T follicular helper cell (primary cell): ENCODE results near the gene MICAL3.
"Not testable (repeated sequence)": the region's sequence is repeated elsewhere in the genome, so short reads cannot be mapped to it uniquely, and the experiment has no call there.

Experiments
- DNase-seq: peaks from one replicate; pipeline ENCODE4 v3.0.0-alpha.2; 2020; ENCODE audit warnings: low read depth
- total RNA-seq, 2 experiments: gene quantifications; one replicate each; lab custom pipeline; 2026; lab: John Stamatoyannopoulos, UW

The MICAL3 gene, protein sequence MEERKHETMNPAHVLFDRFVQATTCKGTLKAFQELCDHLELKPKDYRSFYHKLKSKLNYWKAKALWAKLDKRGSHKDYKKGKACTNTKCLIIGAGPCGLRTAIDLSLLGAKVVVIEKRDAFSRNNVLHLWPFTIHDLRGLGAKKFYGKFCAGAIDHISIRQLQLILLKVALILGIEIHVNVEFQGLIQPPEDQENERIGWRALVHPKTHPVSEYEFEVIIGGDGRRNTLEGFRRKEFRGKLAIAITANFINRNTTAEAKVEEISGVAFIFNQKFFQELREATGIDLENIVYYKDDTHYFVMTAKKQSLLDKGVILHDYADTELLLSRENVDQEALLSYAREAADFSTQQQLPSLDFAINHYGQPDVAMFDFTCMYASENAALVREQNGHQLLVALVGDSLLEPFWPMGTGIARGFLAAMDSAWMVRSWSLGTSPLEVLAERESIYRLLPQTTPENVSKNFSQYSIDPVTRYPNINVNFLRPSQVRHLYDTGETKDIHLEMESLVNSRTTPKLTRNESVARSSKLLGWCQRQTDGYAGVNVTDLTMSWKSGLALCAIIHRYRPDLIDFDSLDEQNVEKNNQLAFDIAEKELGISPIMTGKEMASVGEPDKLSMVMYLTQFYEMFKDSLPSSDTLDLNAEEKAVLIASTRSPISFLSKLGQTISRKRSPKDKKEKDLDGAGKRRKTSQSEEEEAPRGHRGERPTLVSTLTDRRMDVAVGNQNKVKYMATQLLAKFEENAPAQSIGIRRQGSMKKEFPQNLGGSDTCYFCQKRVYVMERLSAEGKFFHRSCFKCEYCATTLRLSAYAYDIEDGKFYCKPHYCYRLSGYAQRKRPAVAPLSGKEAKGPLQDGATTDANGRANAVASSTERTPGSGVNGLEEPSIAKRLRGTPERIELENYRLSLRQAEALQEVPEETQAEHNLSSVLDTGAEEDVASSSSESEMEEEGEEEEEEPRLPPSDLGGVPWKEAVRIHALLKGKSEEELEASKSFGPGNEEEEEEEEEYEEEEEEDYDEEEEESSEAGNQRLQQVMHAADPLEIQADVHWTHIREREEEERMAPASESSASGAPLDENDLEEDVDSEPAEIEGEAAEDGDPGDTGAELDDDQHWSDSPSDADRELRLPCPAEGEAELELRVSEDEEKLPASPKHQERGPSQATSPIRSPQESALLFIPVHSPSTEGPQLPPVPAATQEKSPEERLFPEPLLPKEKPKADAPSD (N-terminal part only)
- total RNA-seq, result 21.5 to 42.7 reads per million in 2 experiments

DNA sequence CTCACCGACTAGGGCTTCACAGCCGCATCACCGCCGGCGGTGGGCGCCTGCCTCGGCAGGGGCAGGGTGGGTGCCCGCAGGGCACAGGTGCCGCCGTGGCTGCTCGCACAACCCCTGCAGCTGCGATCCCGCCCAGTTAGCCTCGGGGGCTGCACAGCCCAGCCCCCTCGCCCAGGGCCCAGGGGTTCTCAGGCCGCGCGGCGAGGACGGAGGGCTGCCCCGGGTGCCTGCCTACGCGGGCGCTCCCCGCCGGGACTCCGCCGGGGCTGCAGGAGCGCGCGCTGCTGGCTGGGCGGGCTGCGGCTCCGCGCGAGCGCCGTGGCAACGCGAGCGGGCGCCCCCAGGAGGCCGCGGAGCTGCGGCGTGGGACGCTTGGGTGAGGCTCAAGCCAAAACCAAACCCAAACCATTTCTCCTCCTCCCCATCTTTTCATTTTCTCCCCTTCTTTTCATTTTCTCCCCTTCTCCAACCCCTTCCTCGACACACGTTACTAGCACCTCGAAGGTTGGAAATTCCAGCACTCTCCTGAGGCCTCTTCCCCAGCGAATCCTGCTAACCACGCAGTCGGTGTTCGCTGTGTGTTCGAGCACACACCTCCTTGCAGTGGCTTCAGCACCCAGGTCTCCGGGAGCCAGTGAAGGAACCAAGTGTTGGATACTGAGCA lies at the start of gene MICAL3:
MICAL3 (minus strand) TSS at position 286 of the 664 bp plus-strand sequence. CDS start 117,749 bp downstream, outside the sequence.
- peak; percentile 36 for DNase-seq

DNA sequence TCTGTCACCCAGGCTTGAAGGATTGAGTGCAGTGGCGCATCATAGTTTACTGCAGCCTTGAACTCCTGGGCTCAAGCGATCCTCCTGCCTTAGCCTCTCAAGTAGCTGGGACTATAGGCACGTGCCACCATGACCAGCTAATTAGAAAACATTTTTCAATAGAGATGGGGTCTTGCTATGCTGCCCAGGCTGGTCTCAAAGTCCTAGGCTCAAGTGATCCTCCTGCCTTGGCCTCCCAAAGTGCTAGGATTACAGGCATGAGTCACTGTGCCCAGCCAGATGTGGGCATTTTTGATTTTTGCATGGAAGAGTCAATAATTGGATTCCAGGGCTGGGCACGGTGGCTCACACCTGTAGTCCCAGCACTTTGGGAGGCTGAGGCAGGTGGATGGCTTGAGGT lies 49.6 kb upstream of the MICAL3 start:
- not testable (repeated sequence) for DNase-seq

DNA sequence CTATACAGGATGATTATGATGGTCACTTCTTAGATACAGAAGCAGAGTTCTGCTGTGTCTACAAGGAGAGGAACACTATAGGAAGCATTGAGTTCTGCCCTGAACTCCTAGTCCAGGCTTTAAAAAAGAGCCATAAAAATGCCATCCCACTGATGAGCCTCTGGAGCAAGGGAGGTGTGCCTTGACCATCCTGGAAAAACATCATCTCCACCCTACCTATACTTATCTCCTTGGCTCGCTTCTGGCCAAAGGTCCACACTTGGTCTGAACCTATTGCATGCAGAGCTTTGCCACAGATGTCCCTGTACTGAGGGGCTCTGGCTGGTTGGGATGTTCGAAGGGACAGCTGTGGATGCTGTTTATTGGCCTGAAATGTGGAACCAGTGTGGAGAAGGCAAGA lies 49.1 kb upstream of the MICAL3 start:
- DNase-seq, result no peak

DNA sequence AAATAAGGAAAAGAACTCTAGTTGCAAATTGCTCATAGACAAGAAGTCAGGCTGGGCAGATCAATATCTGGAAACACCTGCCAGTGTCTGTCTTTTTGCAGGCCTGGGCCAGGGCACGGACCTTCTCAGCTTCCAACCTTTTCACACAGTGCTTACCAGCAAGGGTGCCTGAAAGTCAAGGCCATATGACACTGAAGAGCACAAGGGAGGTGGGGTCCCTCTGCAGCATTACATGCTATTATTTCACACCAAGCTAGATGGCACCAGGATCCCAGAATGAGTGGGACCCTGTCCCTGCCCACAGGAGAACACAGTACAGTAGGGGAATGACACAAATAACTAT lies 47.6 kb upstream of the MICAL3 start:
- no peak for DNase-seq

DNA sequence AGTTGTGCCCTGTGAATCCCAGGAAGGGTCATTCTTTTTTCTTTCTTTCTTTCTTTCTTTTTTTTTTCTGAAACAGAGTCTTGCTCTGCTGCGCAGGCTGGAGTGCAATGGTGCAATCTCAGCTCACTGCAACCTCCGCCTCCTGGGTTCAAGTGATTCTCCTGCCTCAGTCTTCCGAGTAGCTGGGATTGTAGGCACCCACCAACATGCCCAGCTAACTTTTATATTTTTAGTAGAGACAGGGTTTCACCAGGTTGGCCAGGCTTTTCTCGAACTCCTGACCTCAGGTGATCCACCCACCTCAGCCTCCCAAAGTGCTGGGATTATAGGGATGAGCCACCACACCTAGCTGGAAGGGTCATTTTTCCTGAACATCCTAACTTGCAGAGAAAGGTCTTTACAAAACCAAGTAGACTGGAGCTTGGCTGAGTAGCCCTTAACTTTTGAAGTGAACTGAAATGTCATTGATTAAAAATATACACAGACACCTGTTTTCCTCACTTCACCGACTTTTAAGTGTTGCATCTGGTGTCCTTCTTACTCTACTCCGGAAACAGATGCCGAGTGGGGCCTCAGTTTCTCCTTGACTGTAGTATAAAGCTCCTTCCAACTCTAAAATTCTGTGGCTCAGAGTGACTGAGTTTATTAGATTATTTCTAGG lies 47.1 kb upstream of the MICAL3 start:
- not testable (repeated sequence) for DNase-seq

DNA sequence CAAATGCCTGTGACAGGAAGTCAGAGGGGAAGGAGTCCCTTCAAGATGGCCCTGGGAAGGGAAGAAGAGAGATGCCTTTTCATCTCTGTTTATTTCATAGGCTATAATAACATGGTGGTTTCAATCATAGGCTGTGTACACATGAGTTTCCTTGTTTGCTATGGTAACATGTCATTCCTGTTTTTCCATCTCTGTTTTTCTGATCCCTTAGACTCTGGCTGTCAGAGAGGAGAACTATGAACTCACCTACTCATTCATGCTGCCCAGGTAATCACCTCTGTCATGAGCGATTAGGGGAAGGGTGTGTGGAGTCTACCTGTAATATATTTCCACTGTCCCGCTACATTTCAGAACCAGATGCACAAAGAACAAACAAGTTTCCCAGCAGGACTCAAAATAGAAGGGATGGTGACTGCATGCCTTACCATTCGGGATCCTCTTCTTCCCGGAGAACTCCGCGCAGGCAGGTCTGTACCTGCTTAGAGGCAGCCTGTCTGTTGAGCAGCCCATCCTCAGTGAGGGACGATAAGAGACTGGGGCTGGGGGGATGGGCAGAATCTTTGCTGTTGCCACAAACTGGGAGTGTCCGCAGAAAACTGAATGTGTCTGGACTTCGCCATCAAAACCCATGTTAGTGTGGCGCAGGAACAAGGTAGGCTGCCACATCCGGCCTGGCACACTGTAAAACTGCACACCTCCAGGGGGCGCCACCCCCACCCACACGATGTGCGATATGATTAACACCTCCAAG lies 46.4 kb upstream of the MICAL3 start:
- no peak for DNase-seq

DNA sequence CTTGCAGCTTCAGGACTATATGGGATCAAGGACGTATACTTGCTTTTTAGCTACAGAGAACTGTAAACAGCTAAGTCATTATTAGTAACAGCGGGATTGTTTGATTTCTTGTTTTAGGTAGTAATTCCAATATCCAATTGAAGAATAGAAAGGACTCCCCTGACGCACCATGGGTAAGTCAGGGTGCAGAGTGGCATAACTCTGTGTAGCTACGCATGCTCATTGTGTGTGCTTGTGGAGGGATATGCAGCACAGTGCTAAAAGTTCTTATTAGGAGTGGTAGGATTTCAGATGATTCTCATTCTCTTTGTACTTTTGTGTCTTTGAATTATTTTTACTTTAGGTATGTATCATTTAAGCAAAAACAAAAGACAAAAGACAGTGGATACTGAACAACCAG lies 45.7 kb upstream of the MICAL3 start:
- no peak for DNase-seq

DNA sequence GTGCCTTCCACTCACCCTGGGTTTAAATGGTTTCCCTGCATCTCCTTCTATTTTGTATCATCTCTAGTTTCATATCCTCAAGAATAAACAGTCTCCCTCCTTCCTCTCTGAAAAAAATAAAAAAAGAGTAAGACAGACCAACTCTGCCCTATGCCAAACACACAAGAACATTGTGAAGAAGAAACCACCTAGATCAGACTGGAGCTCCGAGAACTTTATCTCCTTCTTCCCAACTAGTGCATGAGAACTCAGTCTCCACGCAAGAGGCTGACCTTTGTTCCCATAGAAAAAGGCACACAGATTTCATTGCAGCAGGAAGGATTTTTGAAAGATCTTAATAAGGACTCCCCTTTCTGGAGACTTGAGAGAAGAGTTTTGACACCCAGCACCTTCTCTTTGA lies 44.7 kb upstream of the MICAL3 start:
- no peak for DNase-seq

DNA sequence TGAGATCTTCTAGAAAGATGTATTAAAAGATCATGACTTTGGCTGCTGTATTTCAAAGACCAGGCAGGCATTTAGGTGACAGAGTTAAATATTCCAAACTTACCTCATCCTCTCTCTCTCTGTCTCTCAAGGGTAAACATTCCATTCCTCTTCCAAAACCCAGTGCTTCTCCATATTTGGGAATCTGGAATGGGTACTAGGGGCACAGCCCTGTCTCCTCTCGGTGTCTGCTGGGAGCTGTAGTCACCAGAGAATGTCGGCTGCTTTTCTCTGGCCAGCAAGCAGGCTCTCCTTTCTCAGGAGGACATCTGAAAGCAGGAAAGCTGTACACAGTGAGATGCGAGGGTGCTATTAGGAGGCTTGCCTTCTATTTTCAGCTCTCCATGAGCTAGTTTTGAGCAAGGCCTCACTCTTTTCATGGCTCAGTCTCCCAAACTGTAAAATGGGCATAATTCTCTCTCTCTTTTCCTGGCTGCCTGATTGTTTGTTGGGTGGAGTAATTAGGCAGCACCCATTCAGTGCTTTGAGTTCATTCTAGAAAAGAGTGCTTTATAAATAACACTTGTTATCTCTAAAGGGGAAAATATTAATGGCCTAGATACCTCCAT lies 44.1 kb upstream of the MICAL3 start:
- DNase-seq, result no peak

DNA sequence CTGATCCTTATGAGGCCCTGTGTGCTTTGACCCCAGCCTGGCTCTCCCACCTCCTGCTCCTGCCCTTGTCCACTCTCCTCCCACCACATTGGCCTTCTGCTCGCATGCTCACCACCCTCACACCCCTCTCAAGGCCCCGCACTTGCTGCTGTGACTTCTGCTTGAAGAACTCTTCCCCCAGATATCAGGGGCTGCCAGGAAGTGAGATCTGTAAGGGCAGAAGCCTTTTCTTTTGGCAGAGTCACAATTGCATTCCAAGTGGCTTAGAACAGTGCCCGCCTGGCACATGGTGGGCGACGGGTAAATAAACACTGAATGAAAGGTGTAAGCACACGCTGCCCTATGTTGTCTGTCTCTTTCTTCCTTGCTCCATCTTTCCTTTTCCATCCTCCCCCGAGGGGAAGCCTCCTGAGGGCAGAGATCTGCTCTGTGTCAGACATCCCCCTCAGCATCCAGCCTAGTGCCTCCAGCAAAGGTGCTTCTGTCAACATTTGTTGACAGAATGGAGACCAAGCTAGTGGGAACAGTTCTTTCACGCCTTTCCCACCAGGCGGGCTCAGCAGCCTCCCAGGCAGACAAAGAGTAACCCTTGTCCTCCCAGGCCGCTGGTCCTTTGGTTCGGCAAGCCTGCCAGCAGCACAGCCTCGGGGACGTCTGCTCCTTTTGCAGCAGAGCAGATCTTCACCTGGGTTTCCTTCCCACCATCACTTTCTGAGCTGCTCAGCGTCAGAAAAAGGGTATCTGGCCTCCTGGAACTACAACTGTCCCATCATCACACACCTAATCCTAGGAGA lies 43.4 kb upstream of the MICAL3 start:
- no peak for DNase-seq

DNA sequence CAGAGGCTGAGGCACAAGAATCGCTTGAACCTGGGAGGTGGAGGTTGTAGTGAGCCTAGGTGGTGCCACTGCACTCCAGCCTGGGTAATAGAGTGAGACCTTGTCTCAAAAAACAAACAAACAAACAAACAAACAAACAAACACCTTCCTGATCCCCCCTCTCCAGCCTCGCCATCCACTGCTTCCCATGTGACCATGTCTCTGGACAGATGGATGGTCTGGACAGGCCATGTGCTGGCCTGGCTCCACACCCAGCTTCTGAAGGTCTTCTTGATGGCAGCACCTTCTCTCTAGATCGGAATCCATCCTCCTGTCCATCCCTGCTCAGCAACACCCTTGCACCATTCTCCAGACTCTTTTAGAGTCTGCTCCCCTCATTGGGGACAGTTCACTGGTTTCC lies 42.8 kb upstream of the MICAL3 start:
- no peak for DNase-seq

DNA sequence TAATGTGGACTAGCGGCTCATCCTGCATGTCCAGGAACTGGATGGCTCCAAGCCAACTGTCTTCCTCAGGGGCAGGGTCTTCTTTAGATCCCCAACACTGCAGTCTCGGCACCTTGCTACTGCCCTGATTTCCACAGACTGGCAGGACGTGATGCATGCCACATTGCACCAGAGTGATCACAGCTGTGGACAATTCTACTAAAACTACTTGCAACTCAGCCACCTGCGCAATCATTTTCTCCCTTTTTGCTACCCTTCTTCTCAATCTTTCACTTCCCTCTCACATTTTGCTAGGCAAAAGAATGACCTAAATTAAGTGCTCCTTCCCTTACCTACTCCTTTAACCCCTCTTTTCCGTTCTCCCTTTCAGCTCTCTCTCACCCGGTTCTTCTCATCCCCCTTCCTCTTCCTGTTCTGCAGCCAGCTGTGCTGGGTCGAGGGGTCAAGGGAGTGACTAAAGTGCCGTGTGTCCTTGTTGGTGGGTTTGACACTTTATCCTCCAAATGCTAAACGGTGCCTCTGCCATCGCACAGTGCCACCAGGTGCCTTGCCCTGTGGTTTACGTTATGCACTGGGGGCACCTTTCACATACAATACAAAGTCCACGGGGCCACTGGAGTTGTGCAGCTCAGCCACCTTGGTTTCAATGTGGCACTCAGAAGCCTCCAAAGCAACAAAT lies 42.0 kb upstream of the MICAL3 start:
- DNase-seq, result no peak

DNA sequence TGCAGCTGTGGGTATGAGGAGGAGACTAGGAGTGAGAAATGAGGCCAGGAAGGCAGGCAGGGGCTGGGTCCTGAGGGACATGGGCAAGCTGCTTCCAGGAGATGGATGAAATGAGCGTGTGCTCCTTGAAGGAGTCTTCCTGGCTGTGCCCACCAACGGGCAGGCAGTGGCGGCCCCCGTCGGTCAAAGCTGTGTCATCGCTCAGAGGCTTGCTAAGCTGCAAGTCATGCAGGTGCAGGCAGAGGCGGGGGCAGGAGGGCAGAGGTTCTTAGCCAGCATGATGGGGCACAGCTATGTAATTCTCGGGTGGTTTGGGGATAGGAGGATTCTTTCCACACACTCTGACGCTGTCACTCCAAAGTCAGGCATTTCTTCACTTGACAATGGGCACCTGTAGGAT lies 40.9 kb upstream of the MICAL3 start:
- no peak for DNase-seq

DNA sequence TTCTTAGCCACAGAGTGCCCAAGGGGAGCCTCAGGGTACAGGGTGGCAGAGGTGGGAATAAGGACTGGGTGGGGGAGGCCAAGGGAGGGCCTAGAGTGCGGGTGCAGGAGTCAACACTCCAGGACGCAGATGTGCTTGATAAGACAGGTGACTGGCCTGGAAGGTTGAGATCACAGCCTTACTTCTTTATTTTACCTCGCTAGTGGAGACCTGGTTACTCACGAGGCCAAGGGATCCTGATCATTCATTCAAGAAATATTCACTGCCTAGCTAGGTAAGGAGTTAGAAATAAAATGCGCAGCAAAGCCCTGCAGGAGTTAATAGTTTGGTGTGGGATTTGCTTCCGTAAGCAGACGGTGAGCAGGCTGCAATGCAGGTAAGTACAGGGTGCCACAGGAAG lies 40.3 kb upstream of the MICAL3 start:
- no peak for DNase-seq

DNA sequence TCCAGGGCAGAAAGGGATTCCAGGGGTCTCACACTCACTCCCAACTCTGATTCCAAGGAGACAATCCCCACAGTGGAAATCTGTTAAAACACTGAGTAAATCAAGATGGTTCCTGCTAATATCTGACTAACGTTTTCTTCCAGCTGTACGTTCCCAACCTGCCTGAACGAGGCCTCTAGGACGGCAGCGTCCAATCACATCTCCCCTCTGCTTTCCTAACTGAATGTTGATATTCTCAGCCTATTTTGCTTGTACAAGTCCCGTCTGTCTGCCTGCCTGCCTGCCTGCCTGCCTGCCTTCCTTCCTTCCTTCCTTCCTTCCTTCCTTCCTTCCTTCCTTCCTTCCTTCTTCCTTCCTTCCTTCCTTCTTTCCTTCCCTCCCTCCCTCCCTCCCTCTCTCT lies 39.4 kb upstream of the MICAL3 start:
- not testable (repeated sequence) for DNase-seq

DNA sequence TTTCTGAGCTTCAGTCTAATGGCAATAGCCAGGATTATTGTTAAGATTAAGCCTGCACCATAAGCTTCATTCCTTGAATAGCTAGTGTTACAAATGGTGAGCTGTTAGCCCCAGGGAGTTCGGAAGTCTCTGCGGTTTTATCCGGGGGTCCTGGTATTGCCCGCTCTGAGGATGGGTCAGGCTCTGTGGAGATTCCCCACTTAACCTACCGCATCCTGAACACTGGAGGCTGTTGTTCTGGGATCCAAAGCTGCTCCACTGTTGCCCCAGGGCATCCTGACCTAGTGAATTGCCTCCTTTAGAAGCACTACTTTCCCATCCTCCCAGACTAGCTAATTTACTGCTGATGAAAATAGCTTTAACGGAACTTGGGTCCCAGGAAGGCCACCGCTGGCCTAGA lies 38.9 kb upstream of the MICAL3 start:
- no peak for DNase-seq

DNA sequence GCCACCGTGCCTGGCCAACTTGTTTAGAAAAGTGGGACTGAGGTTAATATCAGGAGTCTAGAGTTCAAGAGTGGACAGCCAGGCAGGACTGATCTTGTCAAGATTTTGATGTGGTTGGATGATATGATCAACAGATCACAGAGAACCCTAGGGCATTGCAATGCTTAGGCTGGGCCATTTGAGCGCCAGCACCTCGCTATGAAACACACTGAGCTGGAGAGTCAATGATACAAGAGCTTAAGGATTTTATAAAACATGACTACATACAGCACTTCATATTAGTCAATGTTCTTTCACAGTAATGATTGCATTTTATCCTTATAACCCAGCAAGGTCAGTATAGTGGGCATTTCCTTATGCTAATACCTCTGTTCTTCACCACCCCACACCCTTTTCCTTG lies 38.1 kb upstream of the MICAL3 start:
- DNase-seq, result no peak
